Measurements from ENCODE around the gene RAD51B.

RAD51B gene

GRCh38 chr14:68141281-68142088 is 321.9 kb downstream of the RAD51B start (continued):
- TF ChIP-seq ZNF398 (tag by site-specific recombination; IDR thresholded peaks at IDR 0.05) (peak; percentile 64), ZNF747 (tag by site-specific recombination; IDR thresholded peaks at IDR 0.05) (no peak), ZNF530 (tag by site-specific recombination; IDR thresholded peaks at IDR 0.05; ENCODE audit: low read depth) (no peak), ZNF514 (tag by site-specific recombination; IDR thresholded peaks at IDR 0.05) (no peak), ZNF223 (tag by site-specific recombination; IDR thresholded peaks at IDR 0.05) (no peak), OVOL3 (tag by site-specific recombination; IDR thresholded peaks at IDR 0.05) (peak; percentile 68), ZNF391 (tag by site-specific recombination; IDR thresholded peaks at IDR 0.05; ENCODE audit: borderline replicate concordance, low read depth) (peak; percentile 82; the same call in 1 of the 2 replicates), ATF2 (tag by site-specific recombination; IDR thresholded peaks at IDR 0.05; ENCODE audit: low read depth) (peak; percentile 97), ZNF521 (tag by site-specific recombination; IDR thresholded peaks at IDR 0.05) (no peak), ZNF529 (tag by site-specific recombination; IDR thresholded peaks at IDR 0.05; ENCODE audit: insufficient replicate concordance) (no peak), ZSCAN4 (tag by site-specific recombination; IDR thresholded peaks at IDR 0.05) (no peak), SP3 (tag by site-specific recombination; IDR thresholded peaks at IDR 0.05) (peak; percentile 58), ZNF394 (tag by site-specific recombination; IDR thresholded peaks at IDR 0.05; ENCODE audit: borderline replicate concordance) (peak; percentile 54; the same call in 1 of the 2 replicates), ZNF777 (tag by site-specific recombination; IDR thresholded peaks at IDR 0.05; ENCODE audit: borderline replicate concordance) (no peak), AEBP2 (tag by site-specific recombination; IDR thresholded peaks at IDR 0.05; ENCODE audit: borderline replicate concordance) (no peak), ZNF426 (tag by site-specific recombination; IDR thresholded peaks at IDR 0.05) (no peak), ZNF366 (tag by site-specific recombination; conservative IDR thresholded peaks at IDR 0.05) (peak; percentile 99), ZNF138 (tag by site-specific recombination; IDR thresholded peaks at IDR 0.05; ENCODE audit: borderline replicate concordance) (no peak), ZNF335 (tag by site-specific recombination; conservative IDR thresholded peaks at IDR 0.05) (peak; percentile 33), SP2 (tag by site-specific recombination; IDR thresholded peaks at IDR 0.05) (no peak), ZNF292 (tag by site-specific recombination; IDR thresholded peaks at IDR 0.05; ENCODE audit: borderline replicate concordance, low read depth) (no peak), ZIC2 (tag by site-specific recombination; IDR thresholded peaks at IDR 0.05) (no peak), HOXC10 (CRISPR knock-in tag; IDR thresholded peaks at IDR 0.05) (no peak), ZNF677 (tag by site-specific recombination; IDR thresholded peaks at IDR 0.05) (no peak), ZNF580 (tag by site-specific recombination; IDR thresholded peaks at IDR 0.05) (peak; percentile 62; the same call in 1 of the 2 replicates), SCRT1 (tag by site-specific recombination; IDR thresholded peaks at IDR 0.05; ENCODE audit: borderline replicate concordance) (no peak), ZNF280C (tag by site-specific recombination; IDR thresholded peaks at IDR 0.05) (no peak), ZNF561 (tag by site-specific recombination; IDR thresholded peaks at IDR 0.05; ENCODE audit: borderline replicate concordance) (0 out of 2 replicates have a peak, but pooled peaks have one; percentile 31), YY1 (tag by site-specific recombination; IDR thresholded peaks at IDR 0.05) (no peak), ZNF701 (tag by site-specific recombination; IDR thresholded peaks at IDR 0.05) (no peak), ZFP3 (tag by site-specific recombination; IDR thresholded peaks at IDR 0.05; ENCODE audit: low read depth) (no peak), ZNF501 (tag by site-specific recombination; IDR thresholded peaks at IDR 0.05) (peak; percentile 48; the same call in 1 of the 2 replicates)

All from HEK293 (cell line).